Measurements from ENCODE around the gene KIF6.
A peak's percentile ranks its signal among the peaks of the same experiment; 100 is the strongest.

The KIF6 gene

DNA sequence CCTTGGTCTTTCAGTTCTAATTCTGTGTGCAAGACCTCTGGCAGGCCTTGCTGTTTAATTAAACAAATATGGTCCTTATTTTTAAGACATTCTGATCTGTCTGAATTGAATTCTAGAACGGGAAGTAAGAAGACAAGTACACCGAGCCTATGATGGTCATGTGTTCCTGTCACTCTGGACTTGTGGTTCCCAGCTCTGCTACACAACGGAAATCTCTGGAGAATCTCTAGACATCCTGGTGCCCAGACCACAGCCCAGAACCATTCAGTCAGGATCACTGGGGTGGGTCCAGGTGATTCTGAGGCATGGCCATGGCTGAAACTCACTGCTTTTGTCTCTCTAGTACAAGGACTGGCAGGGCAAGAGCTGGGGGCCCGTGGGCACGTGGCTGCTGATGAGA is 386.8 kb downstream of the KIF6 start:
- DNase-seq = no peak

DNA sequence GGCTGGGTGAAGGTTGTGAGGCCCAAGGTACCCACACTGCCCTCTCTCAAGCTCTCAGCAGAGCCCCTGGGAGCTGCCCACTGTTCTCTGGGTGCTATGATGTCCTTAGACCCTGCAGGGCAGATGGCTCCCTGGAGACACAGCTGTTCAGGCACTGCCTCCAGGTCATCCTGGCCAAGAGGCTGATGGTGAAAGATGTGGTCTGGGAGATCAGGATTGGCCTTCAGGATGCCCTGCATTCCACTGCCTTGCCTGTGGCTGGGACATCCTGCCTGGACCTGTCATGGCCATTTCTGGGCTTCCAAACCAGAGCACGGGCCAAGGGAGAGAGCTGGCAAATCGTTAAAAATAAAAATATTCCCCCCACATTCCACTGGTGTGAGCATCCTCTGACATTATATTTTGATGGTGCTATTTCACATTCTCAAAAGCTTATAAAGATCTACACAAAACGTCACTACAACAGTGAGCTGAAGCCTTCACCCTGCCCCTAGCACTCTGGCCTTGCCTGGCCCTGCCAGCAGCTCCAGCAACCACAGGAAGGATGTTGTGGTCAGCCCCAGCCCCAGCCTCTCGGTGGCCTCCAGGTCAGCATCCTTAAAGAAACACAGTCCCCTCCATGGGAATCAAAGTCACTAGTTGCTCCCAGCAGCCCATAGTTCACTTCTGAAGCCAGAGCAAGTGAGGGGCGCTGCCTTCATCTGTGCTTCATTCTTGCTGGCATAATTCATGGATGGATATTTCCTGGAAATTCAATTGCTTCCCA is 389.2 kb downstream of the KIF6 start:
- no peak for DNase-seq

DNA sequence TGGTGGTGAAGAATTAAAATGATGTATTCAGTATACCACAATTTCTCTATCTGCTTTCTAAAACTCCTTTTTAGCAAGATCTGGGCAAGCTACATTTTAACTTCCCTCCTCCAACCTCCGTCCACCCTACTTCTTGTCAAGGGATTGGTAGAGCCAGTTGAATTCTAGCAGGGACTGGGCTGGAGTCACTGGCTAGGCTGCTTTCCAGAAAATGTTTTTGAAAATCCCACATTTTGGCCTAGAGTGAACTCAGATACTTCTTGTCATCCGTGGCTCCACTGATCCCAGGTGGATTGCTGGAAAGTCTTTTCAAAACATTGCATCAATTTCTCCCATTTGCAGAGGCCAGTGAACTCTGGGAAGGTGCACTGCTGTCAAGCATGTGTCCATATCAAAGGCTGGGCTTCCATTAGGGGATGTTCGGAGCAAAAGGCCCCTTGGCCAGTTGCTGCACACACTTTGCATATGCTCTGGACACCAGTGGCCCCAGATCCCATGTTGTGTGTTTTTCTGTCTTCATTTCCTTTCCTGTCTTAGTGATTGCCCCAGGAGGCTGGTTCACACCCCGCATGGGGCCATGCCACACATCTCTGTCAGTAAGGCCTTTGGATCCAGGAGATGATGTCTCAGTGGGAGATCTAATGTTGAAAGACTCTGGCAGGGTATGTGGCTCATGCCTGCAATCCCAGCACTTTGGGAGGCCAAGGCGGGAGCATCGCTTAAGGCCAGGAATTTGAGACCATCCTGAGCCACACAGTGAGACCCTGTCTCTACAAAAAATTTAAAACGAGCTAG is 391.4 kb downstream of the KIF6 start:
- DNase-seq = no peak

- peak; percentile 88 for DNase-seq
Observed at GRCh38 chr6:39330476-39330875, 394.7 kb downstream of the KIF6 start.

GRCh38 chr6:39330057-39330456 is 395.2 kb downstream of the KIF6 start:
- no peak for DNase-seq

- no peak for DNase-seq
Observed at GRCh38 chr6:39328066-39328465, 397.1 kb downstream of the KIF6 start.

DNA sequence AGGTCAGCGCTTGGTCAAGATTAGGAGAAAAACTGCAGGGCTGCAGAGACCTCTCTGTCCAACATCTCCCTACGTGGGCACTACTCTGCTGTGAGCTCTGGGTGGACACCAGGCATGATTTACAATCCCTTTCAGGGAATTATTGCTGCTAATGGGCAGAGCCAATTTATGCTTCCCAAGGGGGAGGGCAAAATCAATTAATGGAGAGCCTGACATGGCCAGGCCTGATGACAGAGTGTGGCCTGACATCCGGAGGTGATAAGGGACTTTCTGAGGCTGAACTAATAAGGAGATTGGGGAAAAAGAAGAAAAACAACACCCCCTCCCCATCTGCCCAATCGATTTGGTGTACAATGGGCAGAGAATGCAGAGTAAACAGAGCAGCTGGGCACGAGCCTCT is 397.7 kb downstream of the KIF6 start:
- no peak for DNase-seq

- DNase-seq = no peak
Observed at GRCh38 chr6:39322306-39322850, 402.8 kb downstream of the KIF6 start, which contains the start of gene KCNK16. KCNK16 (minus strand) TSS chr6:39322702; CDS start chr6:39322540, 162 bp downstream.

GRCh38 chr6:39321761-39322160 is 403.4 kb downstream of the KIF6 start:
- no peak for DNase-seq

DNA sequence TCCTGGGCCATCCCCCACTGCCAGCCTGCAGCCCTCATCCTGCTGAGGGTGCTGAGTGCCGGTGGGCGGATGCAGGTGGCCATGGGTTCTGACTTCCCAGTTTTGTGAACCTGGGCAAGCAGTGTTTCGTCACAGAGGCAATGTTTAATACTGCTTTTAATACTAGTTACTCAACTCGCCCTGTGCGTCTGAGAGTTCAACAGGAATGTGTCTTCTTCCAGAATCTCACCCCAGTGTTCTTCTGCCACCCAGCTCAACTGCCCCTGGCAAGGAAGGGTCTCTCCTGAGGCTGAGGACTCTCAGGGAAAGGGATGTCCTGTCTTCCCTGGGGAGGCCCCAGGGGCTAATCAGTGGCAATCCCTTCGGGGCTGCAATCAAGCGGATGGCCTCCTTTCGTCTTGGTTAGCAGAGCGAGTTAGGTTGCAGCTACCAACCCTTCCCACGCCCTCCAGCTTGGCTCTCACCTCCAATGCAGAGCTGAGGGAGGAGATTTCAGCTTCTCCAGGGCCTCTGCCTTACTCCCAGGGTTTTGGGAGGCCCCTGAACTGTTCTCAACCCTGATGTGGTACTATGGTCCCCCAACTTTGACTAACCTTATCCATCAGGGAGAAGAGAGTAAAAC is 404.7 kb downstream of the KIF6 start:
- DNase-seq = no peak

GRCh38 chr6:39319621-39320362 is 405.4 kb downstream of the KIF6 start:
- no peak for DNase-seq

DNA sequence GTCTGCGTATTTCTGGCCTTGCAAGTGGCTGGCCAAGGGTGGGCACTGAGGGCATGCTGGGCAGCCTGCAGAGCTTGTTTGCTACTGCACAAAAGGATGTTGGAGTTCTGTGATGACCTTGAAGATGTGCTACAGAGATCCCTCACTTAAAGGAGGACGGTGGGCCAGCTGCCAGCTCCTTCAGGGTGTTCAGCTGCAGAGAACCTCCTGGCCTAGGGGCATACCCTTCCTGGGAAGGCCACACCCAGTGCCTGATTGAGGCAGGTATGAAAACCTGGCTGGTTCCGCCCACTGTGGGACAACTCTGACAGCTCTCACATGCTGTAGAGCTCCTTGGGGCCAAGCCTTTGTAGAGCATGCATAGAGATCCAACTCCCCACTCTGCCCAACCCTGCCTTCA is 408.0 kb downstream of the KIF6 start:
- no peak for DNase-seq

GRCh38 chr6:39314273-39314795 is 410.9 kb downstream of the KIF6 start, which contains the start of gene KCNK17:
KCNK17 (minus strand) TSS chr6:39314419; CDS start chr6:39314320, 99 bp downstream.
- DNase-seq = no peak

GRCh38 chr6:39313526-39314272 is 411.5 kb downstream of the KIF6 start:
- DNase-seq = peak; percentile 45

GRCh38 chr6:39312912-39313525 is 412.2 kb downstream of the KIF6 start:
- peak; percentile 10 for DNase-seq

GRCh38 chr6:39310542-39310941 is 414.7 kb downstream of the KIF6 start:
- no peak for DNase-seq

- peak; percentile 62 for DNase-seq
Observed at GRCh38 chr6:39309942-39310531, 415.2 kb downstream of the KIF6 start.

- DNase-seq = no peak
Observed at GRCh38 chr6:39307462-39307861, 417.7 kb downstream of the KIF6 start.

DNA sequence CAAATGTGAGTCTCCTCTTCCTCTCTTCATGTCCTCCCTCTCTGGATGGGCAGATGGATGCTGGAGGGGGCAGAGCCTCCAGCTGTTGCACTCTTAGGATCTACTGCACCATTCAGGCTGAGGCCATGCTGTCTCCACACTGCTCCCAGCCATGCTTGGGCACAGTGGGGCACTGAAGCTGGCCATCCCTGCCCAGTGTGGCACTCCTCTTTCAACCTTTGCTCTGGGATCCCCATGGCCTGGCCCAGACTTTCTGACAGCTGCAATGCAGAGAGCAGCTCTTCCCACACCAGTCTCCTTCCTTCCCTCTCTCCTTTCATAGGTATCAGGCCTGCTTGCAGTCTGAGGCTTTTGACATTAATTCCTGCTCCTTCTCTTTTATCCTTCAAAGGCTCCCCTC is 420.3 kb downstream of the KIF6 start:
- no peak for DNase-seq

GRCh38 chr6:39303425-39304153 is 421.6 kb downstream of the KIF6 start:
- no peak for DNase-seq

All from DMS79 (cell line).